ENCODE data around the gene TFPT.

- no peak for TF ChIP-seq CTCF (IDR thresholded peaks at IDR 0.05)
- TF ChIP-seq ZFX (IDR thresholded peaks at IDR 0.05; ENCODE audit: borderline replicate concordance), result no peak
These were observed 5.8 kb downstream of the TFPT start for GRCh38 chr19:54109651-54110050.
